Peyer's patch (tissue), 4 donors: Measurements from ENCODE around the gene PCYT2. TPM values are rescaled to one million over a fixed set of nuclear protein-coding genes. Genes with fewer than 3 reads are reported as not detected.
"Not testable (repeated sequence)": the region's sequence is repeated elsewhere in the genome, so short reads cannot be mapped to it uniquely, and the experiment has no call there.

ENCODE experiments used
- DNase-seq, 3 donors: peaks; one replicate each; pipeline ENCODE4 v3.0.0-alpha.2; 2017 to 2019
- H3K27ac ChIP-seq, 4 donors: fragments of 200-600 bp; sonication (generic); one replicate each; pipeline ENCODE4 v1.5.1; 2016 to 2019
- H3K27me3 ChIP-seq, 2 donors: fragments of 200-600 bp; sonication (generic); one replicate each; pipeline ENCODE4 v1.5.1; 2019
- H3K36me3 ChIP-seq, 3 donors: fragments of 200-600 bp; sonication (generic); one replicate each; pipeline ENCODE4 v1.5.1; 2016 to 2019
- H3K4me1 ChIP-seq, 4 donors: fragments of 200-600 bp; sonication (generic); one replicate each; pipeline ENCODE4 v1.5.1; 2016 to 2019
- H3K4me3 ChIP-seq, 4 donors: fragments of 200-600 bp; sonication (generic); 1 replicate in 3 of 4; 2 replicates in 1 of 4; pipeline ENCODE4 v1.5.1; 2016 to 2019; ENCODE audit warnings: mild to moderate bottlenecking in 1 of 4
- H3K9me3 ChIP-seq, 4 donors: fragments of 200-600 bp; sonication (generic); one replicate each; pipeline ENCODE4 v1.5.1; 2016 to 2019; ENCODE audit warnings: mild to moderate bottlenecking in 1 of 4
- POLR2A ChIP-seq, 2 donors: fragments of 450-650 bp; IDR thresholded peaks; one replicate each; pipeline ENCODE4 v1.5.1; 2017; ENCODE audit warnings: antibody characterized with exemption in 2 of 2, mild to moderate bottlenecking in 2 of 2, moderate library complexity in 2 of 2
- total RNA-seq, 4 donors: library from RNA; depleted of rRNA; stranded (reverse); fragments of >200 nt; gene quantifications; one replicate each; pipeline ENCODE4 v1.1.0, GENCODE V29; 2016
- TF ChIP-seq, protein P1 (sequence below), 6 experiments: fragments of 450-650 bp in 4 of 6; fragments of 200-600 bp in 2 of 6; sonication (generic) in 1 of 6; IDR thresholded peaks; one replicate each; pipeline ENCODE4 v1.5.1; 2017 to 2019; ENCODE audit warnings: antibody characterized with exemption in 6 of 6, mild to moderate bottlenecking in 3 of 6, moderate library complexity in 1 of 6

The PCYT2 gene
- total RNA-seq, 4 donors from 2014 or later, result 67.7 to 297 (median 179) TPM

DNA sequence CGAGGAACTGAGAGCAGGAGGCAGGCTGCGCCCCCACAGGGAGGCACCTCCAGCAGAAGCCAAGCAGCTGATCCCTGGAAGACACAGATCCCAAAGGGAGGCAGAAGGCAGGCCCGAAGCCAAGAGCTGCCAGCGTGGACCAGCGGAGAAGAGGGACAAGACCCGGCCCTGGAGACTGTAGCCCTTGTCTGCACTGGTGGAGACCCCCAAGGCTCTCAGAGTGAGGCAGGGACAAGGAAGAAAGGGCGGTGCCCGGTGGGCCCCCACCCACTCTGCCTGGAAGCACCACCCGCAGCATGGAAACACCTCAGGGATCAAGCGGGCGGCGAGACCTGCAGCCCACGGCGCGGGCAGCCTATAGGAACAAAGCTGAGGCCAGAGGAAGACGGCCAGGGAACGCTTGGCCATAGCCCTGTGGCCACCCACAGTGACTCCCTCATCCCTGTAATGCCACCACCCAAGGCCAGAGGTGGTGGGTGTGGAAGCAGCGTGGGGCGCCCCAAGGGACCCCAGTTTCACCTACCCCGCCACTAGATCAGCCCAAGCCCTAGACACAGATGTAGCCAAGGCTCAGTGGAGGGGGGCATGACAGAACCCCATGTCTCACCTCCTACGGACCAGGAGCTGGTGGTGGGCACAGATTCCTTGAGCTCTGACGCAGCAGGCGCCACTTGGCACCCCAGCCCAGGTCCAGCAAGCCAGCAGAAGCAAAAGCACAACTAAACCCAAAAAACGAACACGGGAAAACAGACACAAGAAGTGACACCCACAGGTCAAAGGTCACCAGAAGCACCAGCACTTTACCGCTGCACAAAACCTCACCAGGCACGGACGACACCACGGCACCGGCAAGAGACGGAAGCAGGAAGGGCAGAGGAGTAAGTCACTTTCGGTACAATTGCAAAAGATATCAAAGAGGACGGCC is 9.7 kb upstream of the PCYT2 start:
- Histone ChIP-seq H3K27ac (peak overlapping the region in 1 of 4 donors; percentile 33), H3K36me3 (peaks cover 0 to 24% (median 0%) of the 10 kb centered on the region in 3 donors)
- no peak for DNase-seq

DNA sequence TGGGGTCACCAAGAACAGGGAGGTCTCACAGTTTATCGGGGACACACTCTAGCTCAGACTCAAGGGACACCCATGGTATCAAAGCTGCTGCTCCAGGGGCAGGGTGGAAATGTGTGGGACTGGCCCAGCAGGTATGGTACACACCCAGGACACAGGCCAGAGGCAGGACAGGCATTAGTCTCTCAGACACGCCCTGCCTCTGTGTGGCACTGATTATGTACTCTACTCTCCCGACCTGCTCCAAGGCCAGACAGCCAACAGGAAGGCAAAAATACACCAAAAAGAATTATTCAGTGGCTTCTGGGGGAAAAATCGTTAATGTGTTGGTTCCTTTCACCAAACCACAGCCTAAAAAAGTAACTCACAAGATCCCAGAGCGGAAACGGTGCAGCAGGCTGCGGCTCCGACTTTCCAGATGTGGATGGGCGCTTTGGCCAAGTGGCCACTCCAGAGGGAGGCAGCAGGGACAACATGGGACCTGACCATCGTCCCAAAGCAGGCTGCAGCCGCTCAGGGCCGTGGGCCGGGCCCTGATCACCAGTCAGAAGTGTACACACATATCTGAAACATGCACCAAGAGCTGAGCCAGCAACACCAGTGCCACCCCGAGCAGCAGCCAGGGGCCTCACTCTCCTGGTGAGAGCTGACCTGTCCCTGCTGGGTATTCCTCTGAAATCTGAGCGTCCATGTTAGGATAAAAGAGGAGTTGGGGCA is 7.8 kb upstream of the PCYT2 start:
- H3K36me3 ChIP-seq, result peaks cover 0 to 43% (median 5%) of the 10 kb centered on the region in 3 donors
- no peaks in the 10 kb centered on the region for H3K9me3 ChIP-seq
- no peaks in the 10 kb centered on the region for H3K27me3 ChIP-seq
- peak overlapping the region in 3 of 4 donors; percentile 83 to 97 (median 85) for H3K27ac ChIP-seq
- TF ChIP-seq, protein P1, sequence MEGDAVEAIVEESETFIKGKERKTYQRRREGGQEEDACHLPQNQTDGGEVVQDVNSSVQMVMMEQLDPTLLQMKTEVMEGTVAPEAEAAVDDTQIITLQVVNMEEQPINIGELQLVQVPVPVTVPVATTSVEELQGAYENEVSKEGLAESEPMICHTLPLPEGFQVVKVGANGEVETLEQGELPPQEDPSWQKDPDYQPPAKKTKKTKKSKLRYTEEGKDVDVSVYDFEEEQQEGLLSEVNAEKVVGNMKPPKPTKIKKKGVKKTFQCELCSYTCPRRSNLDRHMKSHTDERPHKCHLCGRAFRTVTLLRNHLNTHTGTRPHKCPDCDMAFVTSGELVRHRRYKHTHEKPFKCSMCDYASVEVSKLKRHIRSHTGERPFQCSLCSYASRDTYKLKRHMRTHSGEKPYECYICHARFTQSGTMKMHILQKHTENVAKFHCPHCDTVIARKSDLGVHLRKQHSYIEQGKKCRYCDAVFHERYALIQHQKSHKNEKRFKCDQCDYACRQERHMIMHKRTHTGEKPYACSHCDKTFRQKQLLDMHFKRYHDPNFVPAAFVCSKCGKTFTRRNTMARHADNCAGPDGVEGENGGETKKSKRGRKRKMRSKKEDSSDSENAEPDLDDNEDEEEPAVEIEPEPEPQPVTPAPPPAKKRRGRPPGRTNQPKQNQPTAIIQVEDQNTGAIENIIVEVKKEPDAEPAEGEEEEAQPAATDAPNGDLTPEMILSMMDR (IDR thresholded peaks at IDR 0.05), result no peak
- TF ChIP-seq POLR2A (IDR thresholded peaks at IDR 0.05), result peak; percentile 69 to 78
- peak overlapping the region in 2 of 4 donors; percentile 81 to 99 for H3K4me3 ChIP-seq
- DNase-seq, result peak in 2 of 3 donors; percentile 83 to 87
- peaks cover 6 to 62% (median 11%) of the 10 kb centered on the region in 4 donors for H3K4me1 ChIP-seq

More for the DNA sequence above, 9.7 kb upstream of the PCYT2 start:
- Histone ChIP-seq H3K4me3 (no peak overlapping the region), H3K27me3 (no peaks in the 10 kb centered on the region), H3K4me1 (peaks cover 12 to 81% (median 18%) of the 10 kb centered on the region in 4 donors), H3K9me3 (no peaks in the 10 kb centered on the region)
- TF ChIP-seq, protein P1 (IDR thresholded peaks at IDR 0.05), result no peak
- TF ChIP-seq POLR2A (IDR thresholded peaks at IDR 0.05), result no peak

DNA sequence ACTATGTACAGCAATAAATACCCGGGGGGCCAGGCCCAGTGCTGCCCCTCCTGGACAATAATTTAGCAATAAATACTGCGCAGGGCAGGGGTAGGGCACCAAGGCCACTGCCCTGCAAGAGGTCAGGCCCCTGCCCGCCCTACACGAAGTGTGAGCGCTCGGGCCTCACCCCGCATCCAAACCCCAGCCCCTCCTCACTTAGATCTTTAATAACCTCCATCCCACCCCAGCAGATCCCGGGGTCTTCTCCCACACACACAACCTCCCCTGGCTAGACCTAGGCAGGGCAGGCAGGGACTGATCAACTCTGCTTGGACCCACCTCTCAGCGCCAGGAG is 7.1 kb upstream of the PCYT2 start:
- peaks cover 3 to 55% (median 10%) of the 10 kb centered on the region in 4 donors for H3K4me1 ChIP-seq
- peaks cover 0 to 49% (median 5%) of the 10 kb centered on the region in 3 donors for H3K36me3 ChIP-seq
- DNase-seq, result not testable (repeated sequence)

GRCh38 chr17:81917565-81918332 is 6.5 kb upstream of the PCYT2 start, which contains the start of gene SIRT7:
TSS of gene SIRT7 (minus strand) at chr17:81918176. CDS start at chr17:81918131, 45 bp downstream.
- H3K36me3 ChIP-seq, result peaks cover 0 to 52% (median 5%) of the 10 kb centered on the region in 3 donors
- DNase-seq, result peak; percentile 69 to 94 (median 88)
- H3K4me3 ChIP-seq, result peak within 1 kb of the TSS; percentile 81 to 99 (median 92)
- peak within 1 kb of the TSS; percentile 83 to 97 (median 84) for H3K27ac ChIP-seq
- no peaks in the 10 kb centered on the region for H3K9me3 ChIP-seq
- H3K4me1 ChIP-seq, result peaks cover 3 to 50% (median 9%) of the 10 kb centered on the region in 4 donors
- no peaks in the 10 kb centered on the region for H3K27me3 ChIP-seq
- peak; percentile 83 to 84 for TF ChIP-seq POLR2A (IDR thresholded peaks at IDR 0.05)
- TF ChIP-seq, protein P1 (IDR thresholded peaks at IDR 0.05), result peak in 1 of 6 experiments; percentile 13

More for the DNA sequence above, 7.1 kb upstream of the PCYT2 start:
- not testable (repeated sequence) for H3K27me3 ChIP-seq, H3K9me3 ChIP-seq
- Histone ChIP-seq H3K27ac (peak overlapping the region; percentile 83 to 97 (median 84)), H3K4me3 (peak overlapping the region; percentile 81 to 99 (median 92))

- no peaks in the 10 kb centered on the region for H3K27me3 ChIP-seq
- H3K9me3 ChIP-seq, result no peaks in the 10 kb centered on the region
- peaks cover 6 to 40% (median 8%) of the 10 kb centered on the region in 4 donors for H3K4me1 ChIP-seq
- H3K36me3 ChIP-seq, result peaks cover 0 to 53% (median 5%) of the 10 kb centered on the region in 3 donors
- peak overlapping the region in 3 of 4 donors; percentile 42 to 97 (median 83) for H3K27ac ChIP-seq
- peak; percentile 80 to 85 for TF ChIP-seq POLR2A (IDR thresholded peaks at IDR 0.05)
- TF ChIP-seq, protein P1 (IDR thresholded peaks at IDR 0.05), result no peak
- peak in 2 of 3 donors; percentile 71 to 81 for DNase-seq
- peak overlapping the region in 3 of 4 donors; percentile 81 to 99 (median 97) for H3K4me3 ChIP-seq
Measured at GRCh38 chr17:81916234-81917001, 5.2 kb upstream of the PCYT2 start.
